HG03457 (cell line): ENCODE measurements around the gene MOV10L1.

ENCODE experiments used
- ATAC-seq: cut with Tn5 transposase; IDR thresholded peaks from one replicate; pipeline ENCODE4 v1.9.1; 2021; ENCODE audit warnings: moderate number of reproducible peaks; ENCODE audit not compliant: unreplicated experiment

The MOV10L1 gene

GRCh38 chr22:50184902-50185374 lies 95.1 kb downstream of the MOV10L1 start:
- ATAC-seq: no peak

DNA sequence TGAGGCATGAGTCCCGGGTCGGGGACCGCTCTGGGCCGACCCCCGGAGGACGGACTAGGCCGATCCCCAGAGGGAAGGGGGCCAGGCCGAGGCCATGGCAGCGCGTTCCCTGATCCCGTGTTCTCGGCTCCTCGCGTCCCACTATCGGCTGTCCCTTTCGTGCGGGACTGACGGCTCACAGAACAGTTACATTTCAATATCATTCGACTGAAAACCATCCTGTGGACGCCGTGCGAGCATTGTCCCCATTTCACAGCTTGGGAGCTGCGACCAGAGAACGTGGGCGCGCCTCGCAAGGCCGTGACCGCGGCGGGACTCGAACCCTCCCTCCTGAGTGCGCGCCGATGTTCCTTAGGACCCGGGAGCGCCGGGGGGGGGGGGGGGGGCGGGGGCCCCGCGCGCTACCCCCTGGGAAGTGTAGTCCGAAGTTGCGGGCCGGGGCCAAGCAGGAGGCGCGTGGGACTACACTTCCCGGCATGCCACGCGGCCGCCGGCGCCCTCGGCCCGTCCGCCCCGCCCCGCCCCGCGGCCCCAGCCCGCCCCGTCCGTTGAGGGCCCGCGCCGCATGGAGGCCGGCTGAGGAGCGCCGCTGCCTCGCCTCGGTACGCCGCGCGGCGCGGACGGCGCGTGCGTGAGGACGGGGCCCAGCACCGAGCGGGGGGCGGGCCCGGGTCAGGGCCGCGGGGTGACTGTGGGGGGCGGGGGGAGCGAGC lies 95.7 kb downstream of the MOV10L1 start, which contains the start of gene TRABD:
TRABD (plus strand) TSS at position 539 of the 713 bp plus-strand sequence. CDS start 7,148 bp downstream, outside the sequence.
- no peak for ATAC-seq

- ATAC-seq: no peak
Measured at GRCh38 chr22:50186181-50186714, 96.4 kb downstream of the MOV10L1 start.

DNA sequence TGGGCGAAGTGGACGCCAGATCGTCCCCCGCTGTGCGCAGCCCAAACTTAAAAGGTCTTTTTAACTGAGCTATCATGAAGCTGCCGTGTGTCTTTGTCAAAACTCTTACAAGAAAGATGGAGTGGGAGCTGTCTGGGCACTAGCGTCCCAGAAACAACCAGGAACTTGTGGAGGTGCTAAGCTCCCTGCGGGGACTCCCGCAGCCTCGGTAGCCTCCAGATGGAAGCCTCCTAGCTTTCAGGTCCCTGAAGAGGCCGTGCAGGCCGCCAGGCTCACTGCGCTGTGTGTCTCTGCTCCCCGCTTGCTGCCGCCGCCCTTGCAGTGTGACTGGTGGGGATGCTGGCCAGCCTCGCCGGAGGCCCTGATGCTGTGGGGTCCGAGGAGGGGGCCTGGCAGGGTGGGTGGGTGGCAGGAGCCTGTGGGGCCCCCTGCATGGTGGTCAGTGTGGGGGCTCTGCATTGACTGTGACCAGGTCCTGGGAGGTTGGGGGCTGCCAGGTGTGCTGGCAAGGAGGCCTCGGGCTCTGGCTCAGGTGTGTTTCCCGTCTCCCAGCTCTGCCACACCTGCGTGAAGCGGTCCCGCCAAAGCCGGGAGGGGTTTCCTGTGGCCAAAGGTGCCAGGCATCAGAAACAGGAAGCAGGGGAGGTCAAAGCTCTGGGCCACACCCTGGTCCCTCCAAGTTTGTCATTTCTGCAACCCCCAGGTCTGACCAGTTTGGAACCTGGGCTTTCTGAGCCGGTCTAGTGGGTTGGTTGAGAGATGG lies 97.1 kb downstream of the MOV10L1 start:
- ATAC-seq: no peak

GRCh38 chr22:50188356-50188755 lies 98.5 kb downstream of the MOV10L1 start:
- no peak for ATAC-seq

DNA sequence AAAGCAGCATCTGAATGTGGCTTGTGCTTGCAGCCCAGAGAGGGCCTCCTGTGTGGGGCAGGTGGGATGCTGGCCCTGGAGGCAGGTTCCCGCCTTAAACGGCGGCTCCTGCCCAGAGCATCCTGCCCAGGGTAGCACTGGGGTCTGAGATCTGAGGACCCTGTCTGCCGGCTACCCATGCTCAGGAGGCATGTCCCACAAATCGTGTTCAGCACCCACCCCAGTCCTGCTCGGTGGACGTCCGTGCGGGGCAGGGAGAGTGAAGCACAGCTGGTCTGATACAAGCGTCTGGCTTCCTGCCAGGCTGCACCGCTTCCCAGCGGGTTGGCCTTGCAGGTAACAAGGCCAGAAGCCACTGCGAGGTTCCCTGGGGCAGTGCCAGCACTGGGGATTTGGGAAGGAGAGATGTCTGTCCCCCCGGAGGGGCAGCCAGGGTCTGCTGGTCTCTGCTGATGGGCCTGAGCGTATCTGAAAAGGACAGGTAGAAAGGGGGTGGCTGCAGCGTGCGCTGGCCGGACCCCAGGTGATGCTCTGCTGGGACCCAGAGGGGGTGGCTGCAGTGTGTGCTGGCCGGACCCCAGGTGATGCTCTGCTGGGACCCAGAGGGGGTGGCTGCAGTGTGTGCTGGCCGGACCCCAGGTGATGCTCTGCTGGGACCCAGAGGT lies 99.5 kb downstream of the MOV10L1 start:
- no peak for ATAC-seq

DNA sequence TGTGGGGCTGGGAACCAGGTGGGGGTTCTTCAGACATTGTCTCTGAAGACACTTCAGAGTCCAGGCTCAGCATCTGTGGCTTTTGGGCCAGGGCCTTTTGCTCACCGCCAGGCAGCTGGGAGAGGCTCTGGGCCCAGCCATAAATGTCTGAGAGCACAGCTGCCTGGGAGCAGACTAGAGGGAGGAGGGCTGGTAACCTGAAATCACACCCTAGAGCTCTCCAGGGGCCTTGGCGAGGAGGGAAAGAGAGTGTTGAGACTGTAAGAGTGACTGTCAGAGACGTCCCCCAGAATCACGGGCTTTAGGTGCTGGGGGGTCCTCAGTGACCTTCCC lies 100.0 kb downstream of the MOV10L1 start:
- ATAC-seq: no peak

- ATAC-seq: peak; percentile 30
Measured at GRCh38 chr22:50190182-50190940, 100.6 kb downstream of the MOV10L1 start.

GRCh38 chr22:50190941-50191741 lies 101.3 kb downstream of the MOV10L1 start:
- peak; percentile 11 for ATAC-seq

DNA sequence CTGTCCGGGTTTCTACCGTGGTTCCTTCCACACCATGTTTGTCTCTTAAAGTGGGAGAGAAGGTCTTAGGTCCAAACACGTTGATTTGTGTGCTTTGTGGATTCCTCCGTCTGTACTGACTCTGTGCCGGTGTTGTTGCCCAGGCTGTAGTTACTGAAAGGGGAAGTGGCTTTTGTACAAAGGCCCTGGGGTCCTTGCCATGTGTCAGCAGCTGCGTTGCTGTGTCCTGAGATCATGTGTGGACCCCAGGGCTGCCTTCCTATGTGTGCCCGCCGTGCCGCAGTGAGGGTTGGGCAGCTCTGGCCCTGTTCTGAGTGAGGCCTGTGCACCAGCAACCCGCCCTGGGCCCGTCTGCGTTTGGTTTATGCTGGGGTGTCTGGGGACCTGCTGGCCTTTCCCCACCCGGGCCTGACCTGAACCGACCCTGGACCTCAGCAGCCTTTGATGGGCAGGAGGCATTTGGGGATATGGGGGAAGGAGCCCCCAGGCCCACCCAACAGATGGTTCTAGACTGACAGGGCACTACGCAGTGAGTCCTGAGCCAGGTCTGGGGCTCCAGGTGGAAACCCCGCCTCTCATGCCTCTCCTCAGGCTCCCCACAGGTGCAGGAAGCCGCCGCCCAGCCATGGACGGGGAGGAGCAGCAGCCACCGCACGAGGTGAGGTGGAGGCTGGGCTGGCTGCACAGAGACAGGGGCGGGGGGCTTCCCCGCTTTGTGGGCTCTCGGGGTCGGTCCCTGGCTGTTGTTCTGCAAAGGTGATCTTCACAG lies 102.8 kb downstream of the MOV10L1 start:
- no peak for ATAC-seq

DNA sequence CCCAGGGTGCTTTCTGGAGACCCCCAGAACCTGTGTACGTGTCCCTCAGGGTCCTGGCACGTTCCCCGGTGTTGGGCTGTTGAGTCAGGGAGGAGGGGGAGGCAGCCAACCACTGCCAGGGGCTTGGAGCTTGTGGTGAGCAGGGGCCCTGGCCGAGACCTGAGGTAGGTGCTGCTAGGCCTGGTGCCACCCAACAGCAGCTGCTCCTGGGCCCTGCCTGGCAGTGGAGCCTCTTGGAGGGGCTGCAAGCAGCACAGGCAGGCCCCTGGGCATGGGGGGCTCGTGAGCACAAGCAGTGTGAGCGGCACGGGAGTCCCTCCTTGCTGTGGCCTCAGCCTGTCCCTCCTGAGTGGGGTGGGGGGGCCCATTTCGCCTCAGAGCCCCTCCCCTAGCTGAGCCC lies 103.8 kb downstream of the MOV10L1 start:
- ATAC-seq: no peak

DNA sequence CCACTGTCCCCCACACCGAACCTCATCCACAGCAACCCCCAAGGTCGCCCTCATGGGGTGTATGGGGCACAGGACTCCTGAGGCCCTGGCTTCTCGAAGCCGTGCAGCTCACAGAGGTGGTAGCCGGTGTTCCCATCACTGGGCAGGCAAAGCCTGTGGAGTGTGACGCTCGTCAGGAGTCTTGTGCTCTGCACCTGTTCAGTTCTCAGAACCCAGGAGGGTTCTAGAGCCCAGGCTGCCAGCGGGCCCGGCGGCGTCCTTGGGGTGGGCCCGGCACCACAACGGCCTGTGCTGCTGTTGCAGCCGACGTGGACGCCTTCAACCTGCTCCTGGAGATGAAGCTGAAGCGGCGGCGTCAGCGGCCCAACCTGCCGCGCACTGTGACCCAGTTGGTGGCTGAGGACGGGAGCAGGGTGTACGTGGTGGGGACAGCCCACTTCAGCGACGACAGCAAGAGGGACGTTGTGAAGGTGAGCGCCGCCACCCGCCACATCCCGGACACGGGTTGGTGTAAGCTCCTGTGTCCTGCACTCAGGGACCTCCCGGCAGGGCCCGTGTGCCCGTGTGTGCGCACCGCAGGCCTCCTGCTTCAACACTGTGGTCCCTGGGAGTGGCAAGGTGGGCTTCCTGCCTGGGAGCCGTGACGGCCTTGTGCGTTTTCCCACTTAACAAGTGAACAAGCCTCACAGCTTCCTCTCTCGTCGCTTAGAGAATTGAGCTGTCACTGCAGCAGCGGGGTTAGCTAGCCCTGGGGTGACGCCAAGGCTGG lies 104.4 kb downstream of the MOV10L1 start:
- no peak for ATAC-seq

- ATAC-seq: no peak
Measured at GRCh38 chr22:50196256-50196655, 106.5 kb downstream of the MOV10L1 start.

- no peak for ATAC-seq
Measured at GRCh38 chr22:50197000-50197800, 107.4 kb downstream of the MOV10L1 start.

DNA sequence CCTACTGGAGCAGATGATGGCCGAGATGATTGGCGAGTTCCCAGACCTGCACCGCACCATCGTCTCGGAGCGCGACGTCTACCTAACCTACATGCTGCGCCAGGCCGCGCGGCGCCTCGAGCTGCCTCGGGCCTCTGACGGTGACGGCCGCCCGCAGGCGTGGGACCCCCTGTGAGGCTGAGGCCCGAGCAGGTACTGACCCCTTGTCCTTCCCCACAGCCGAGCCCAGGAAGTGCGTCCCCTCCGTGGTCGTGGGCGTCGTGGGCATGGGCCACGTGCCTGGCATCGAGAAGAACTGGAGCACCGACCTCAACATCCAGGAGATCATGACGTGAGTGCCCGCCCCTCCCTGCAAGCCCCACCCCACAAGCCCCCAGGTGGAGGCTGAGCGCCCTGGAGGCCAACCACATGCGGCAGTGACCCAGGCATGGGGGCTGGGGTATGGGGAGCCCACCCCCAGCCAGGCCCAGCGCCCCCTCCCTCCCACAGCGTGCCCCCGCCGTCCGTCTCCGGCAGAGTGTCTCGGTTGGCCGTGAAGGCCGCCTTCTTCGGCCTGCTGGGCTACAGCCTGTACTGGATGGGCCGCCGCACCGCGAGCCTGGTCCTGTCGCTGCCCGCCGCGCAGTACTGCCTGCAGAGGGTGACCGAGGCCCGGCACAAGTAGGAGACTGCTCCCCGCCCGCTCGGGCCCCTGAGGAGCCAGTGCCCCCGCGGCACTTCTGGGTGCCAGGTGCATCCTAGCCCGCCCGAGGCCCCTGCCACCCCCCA lies 108.2 kb downstream of the MOV10L1 start:
- no peak for ATAC-seq

- ATAC-seq: no peak
Measured at GRCh38 chr22:50198624-50199017, 108.8 kb downstream of the MOV10L1 start.

- no peak for ATAC-seq
Measured at GRCh38 chr22:50199251-50199721, 109.5 kb downstream of the MOV10L1 start.
